Activated T-cell treated with anti-CD3 and anti-CD28 coated beads, Interleukin-2, amount 50 U/mL, for 72 hours (primary cell): ENCODE results near the gene PCDHA11. TPM values are rescaled to one million over a fixed set of nuclear protein-coding genes. Genes with fewer than 3 reads are reported as not detected.
"Not testable (repeated sequence)": the region's sequence is repeated elsewhere in the genome, so short reads cannot be mapped to it uniquely, and the experiment has no call there.

Source experiments
- ATAC-seq, 2 donors: fragments of 150-1000 bp; cut with Tn5 transposase; replicated peaks in 1 of 2; 2 replicates each; pipeline ENCODE4 v1.10.0; 2021; ENCODE audit warnings: moderate library complexity in 2 of 2, mild to moderate bottlenecking in 1 of 2
- DNase-seq, 2 donors: peaks; one replicate each; pipeline ENCODE4 v3.0.0; 2021 to 2022; ENCODE audit warnings: mixed read lengths in 1 of 2
- H3K27ac Mint-ChIP-seq: one replicate; pipeline ENCODE4 v1.8.0; 2022; ENCODE audit warnings: mild to moderate bottlenecking, moderate library complexity, mixed read lengths
- H3K27me3 Mint-ChIP-seq: one replicate; pipeline ENCODE4 v1.8.0; 2022; ENCODE audit warnings: low read depth, mixed read lengths
- H3K36me3 Mint-ChIP-seq, 2 donors: one replicate each; pipeline ENCODE4 v1.8.0; 2022; ENCODE audit warnings: mixed read lengths in 2 of 2, mild to moderate bottlenecking in 1 of 2; ENCODE audit not compliant: insufficient read depth in 2 of 2
- H3K4me1 Mint-ChIP-seq: one replicate; pipeline ENCODE4 v1.8.0; 2022; ENCODE audit warnings: low read depth, mixed read lengths
- H3K4me3 Mint-ChIP-seq, 2 donors: one replicate each; pipeline ENCODE4 v1.8.0; 2022; ENCODE audit warnings: mild to moderate bottlenecking in 2 of 2, mixed read lengths in 2 of 2, moderate library complexity in 2 of 2
- H3K9me3 Mint-ChIP-seq, 2 donors: one replicate each; pipeline ENCODE4 v1.8.0; 2022; ENCODE audit warnings: mixed read lengths in 2 of 2
- total RNA-seq, 2 donors: library from RNA; stranded (reverse); gene quantifications; one replicate each; pipeline ENCODE4 v1.2.3, GENCODE V29; 2022

Gene PCDHA11
- total RNA-seq, 2 donors from 2014 or later: not detected

DNA sequence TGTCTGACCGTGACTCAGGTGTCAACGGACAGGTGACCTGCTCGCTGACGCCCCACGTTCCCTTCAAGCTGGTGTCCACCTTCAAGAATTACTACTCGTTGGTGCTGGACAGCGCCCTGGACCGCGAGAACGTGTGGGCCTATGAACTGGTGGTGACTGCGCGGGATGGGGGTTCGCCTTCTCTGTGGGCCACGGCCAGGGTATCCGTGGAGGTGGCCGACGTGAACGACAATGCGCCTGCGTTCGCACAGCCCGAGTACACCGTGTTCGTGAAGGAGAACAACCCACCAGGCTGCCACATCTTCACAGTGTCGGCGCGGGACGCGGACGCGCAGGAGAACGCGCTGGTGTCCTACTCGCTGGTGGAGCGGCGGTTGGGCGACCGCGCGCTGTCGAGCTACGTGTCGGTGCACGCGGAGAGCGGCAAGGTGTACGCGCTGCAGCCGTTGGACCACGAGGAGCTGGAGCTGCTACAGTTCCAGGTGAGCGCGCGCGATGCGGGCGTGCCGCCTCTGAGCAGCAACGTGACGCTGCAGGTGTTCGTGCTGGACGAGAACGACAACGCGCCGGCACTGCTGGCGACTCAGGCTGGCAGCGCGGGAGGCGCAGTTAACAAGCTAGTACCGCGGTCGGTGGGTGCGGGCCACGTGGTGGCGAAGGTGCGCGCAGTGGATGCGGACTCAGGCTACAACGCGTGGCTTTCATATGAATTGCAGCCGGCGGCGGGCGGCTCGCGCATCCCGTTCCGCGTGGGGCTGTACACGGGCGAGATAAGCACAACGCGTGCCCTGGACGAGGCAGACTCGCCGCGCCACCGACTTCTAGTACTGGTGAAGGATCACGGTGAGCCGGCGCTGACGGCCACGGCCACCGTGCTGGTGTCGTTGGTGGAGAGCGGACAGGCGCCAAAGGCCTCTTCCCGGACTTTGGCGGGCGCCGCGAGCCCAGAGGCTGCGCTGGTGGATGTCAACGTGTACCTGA lies 1.8 kb downstream of the PCDHA11 start:
- no peak for ATAC-seq
- no peak for DNase-seq
- Mint-ChIP-seq H3K27me3 (peaks cover 28% of the 10 kb centered on the region), H3K36me3 (peaks cover 2 to 11% of the 10 kb centered on the region in 2 donors), H3K4me1 (no peaks in the 10 kb centered on the region), H3K4me3 (no peak overlapping the region), H3K27ac (no peak overlapping the region), H3K9me3 (peaks cover 0 to 2% of the 10 kb centered on the region in 2 donors)

DNA sequence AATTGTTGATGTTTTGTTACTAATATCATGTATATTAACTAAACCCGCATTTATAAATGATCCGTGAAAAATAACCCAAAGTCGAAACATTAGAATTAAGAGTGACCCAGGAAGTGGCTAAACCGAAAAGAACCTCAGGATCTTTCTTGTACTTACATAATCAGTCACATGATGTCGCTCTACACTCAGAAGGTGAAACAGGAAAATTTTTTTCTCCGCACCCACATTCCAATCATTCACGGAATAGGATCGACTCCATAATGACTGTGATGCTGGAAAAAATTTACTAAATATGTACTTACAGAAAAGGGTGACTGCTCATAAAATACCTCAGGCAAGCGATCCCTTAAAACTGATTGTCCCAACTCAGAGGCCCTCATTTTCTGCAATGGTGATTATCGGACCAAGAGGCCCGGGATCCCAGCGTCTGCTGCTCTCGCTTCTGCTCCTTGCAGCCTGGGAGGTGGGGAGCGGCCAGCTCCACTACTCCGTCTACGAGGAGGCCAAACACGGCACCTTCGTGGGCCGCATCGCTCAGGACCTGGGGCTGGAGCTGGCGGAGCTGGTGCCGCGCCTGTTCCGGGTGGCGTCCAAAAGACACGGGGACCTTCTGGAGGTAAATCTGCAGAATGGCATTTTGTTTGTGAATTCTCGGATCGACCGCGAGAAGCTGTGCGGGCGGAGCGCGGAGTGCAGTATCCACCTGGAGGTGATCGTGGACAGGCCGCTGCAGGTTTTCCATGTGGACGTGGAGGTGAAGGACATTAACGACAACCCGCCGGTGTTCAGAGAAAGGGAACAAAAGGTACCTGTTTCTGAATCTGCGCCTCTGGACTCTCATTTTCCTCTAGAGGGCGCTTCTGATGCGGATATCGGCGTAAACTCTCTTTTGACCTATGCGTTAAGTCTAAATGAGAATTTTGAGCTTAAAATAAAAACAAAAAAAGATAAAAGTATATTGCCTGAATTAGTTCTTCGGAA lies 6.6 kb downstream of the PCDHA11 start, which contains the start of gene PCDHA12:
Gene PCDHA12 (plus strand): TSS at position 224 of the 981 bp plus-strand sequence. CDS start 165 bp downstream, at position 389.
- no peak for ATAC-seq
- peaks cover 24% of the 10 kb centered on the region for H3K27me3 Mint-ChIP-seq
- H3K27ac Mint-ChIP-seq: no peak within 1 kb of the TSS
- peaks cover 10 to 11% of the 10 kb centered on the region in 2 donors for H3K36me3 Mint-ChIP-seq
- DNase-seq: no peak
- H3K4me3 Mint-ChIP-seq: no peak within 1 kb of the TSS
- no peaks in the 10 kb centered on the region for H3K4me1 Mint-ChIP-seq
- H3K9me3 Mint-ChIP-seq: peaks cover 0 to 9% of the 10 kb centered on the region in 2 donors

DNA sequence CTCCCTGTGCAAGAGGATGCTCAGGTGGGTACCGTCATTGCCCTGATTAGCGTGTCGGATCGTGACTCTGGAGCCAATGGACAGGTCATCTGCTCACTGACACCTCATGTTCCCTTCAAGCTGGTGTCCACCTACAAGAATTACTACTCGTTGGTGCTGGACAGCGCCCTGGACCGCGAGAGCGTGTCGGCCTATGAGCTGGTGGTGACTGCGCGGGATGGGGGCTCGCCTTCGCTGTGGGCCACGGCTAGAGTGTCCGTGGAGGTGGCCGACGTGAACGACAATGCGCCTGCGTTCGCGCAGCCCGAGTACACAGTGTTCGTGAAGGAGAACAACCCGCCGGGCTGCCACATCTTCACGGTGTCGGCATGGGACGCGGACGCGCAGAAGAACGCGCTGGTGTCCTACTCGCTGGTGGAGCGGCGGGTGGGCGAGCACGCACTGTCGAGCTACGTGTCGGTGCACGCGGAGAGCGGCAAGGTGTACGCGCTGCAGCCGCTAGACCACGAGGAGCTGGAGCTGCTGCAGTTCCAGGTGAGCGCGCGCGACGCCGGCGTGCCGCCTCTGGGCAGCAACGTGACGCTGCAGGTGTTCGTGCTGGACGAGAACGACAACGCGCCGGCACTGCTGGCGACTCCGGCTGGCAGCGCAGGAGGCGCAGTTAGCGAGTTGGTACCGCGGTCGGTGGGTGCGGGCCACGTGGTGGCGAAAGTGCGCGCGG lies 7.9 kb downstream of the PCDHA11 start:
- not testable (repeated sequence) for ATAC-seq, H3K4me3 Mint-ChIP-seq, DNase-seq, H3K27ac Mint-ChIP-seq, H3K4me1 Mint-ChIP-seq
- Mint-ChIP-seq H3K36me3 (peaks cover 11 to 15% of the 10 kb centered on the region in 2 donors), H3K9me3 (peaks cover 3 to 12% of the 10 kb centered on the region in 2 donors), H3K27me3 (peaks cover 31% of the 10 kb centered on the region)

DNA sequence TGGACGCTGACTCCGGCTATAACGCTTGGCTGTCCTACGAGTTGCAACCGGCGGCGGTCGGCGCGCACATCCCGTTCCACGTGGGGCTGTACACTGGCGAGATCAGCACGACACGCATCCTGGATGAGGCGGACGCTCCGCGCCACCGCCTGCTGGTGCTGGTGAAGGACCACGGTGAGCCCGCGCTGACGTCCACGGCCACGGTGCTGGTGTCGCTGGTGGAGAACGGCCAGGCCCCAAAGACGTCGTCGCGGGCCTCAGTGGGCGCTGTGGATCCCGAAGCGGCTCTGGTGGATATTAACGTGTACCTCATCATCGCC lies 8.5 kb downstream of the PCDHA11 start:
- H3K4me1 Mint-ChIP-seq: no peaks in the 10 kb centered on the region
- no peak overlapping the region for H3K27ac Mint-ChIP-seq
- peaks cover 4 to 10% of the 10 kb centered on the region in 2 donors for H3K9me3 Mint-ChIP-seq
- peaks cover 9 to 15% of the 10 kb centered on the region in 2 donors for H3K36me3 Mint-ChIP-seq
- ATAC-seq (no peak), DNase-seq (no peak)
- H3K4me3 Mint-ChIP-seq: no peak overlapping the region
- H3K27me3 Mint-ChIP-seq: peaks cover 32% of the 10 kb centered on the region

DNA sequence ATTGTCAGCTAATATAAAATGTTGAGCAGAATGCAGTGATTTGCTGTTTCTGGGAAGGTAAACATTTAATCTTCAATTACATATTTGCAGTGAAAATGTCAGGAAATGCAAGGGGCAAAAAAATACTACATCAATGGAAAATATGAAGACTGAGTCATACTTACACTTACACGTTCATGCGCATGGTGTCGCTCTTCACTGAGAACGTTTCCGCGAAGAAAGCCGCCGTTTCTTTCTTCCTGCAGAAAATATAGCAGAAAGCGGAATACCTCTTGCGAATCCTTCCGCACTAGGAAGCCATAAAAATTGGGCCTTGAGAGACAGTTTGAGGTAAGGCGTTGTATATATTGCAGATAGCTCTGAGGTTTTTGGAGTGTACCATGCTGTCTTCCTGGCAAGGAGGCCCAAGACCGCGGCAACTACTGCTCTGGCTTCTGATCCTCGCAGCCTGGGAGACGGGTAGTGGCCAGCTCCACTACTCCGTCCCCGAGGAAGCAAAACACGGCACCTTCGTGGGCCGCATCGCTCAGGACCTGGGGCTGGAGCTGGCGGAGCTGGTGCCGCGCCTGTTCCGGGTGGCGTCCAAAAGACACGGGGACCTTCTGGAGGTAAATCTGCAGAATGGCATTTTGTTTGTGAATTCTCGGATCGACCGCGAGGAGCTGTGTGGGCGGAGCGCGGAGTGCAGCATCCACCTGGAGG lies 13.3 kb downstream of the PCDHA11 start, which contains the start of gene PCDHA13:
Gene PCDHA13 (plus strand): TSS at position 236 of the 702 bp plus-strand sequence. CDS start 145 bp downstream, at position 381.
- DNase-seq (no peak), ATAC-seq (no peak)
- Mint-ChIP-seq H3K27ac (peak within 1 kb of the TSS; percentile 39), H3K4me1 (no peaks in the 10 kb centered on the region), H3K4me3 (no peak within 1 kb of the TSS), H3K27me3 (peaks cover 14% of the 10 kb centered on the region), H3K9me3 (peaks cover 4 to 9% of the 10 kb centered on the region in 2 donors), H3K36me3 (peaks cover 6 to 11% of the 10 kb centered on the region in 2 donors)

DNA sequence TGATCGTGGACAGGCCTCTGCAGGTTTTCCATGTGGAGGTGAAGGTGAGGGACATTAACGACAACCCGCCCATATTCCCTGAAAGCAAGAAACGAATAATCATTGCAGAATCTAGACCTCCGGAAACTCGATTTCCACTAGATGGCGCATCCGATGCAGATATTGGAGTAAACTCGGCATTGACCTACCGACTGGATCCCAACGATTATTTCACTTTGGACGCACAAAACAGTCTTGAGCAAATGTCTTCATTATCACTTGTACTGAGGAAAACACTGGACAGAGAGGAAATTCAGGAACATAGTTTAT lies 13.8 kb downstream of the PCDHA11 start:
- Mint-ChIP-seq H3K36me3 (peaks cover 6 to 11% of the 10 kb centered on the region in 2 donors), H3K4me1 (no peaks in the 10 kb centered on the region), H3K4me3 (no peak overlapping the region), H3K27me3 (peaks cover 14% of the 10 kb centered on the region), H3K27ac (no peak overlapping the region), H3K9me3 (peaks cover 4 to 9% of the 10 kb centered on the region in 2 donors)
- DNase-seq: no peak
- ATAC-seq: no peak

GRCh38 chr5:140883373-140883772 lies 14.6 kb downstream of the PCDHA11 start:
- Mint-ChIP-seq H3K4me1 (no peaks in the 10 kb centered on the region), H3K4me3 (no peak overlapping the region), H3K27ac (no peak overlapping the region), H3K9me3 (peaks cover 4 to 9% of the 10 kb centered on the region in 2 donors), H3K27me3 (peaks cover 14% of the 10 kb centered on the region), H3K36me3 (peaks cover 6 to 10% of the 10 kb centered on the region in 2 donors)
- DNase-seq (no peak), ATAC-seq (no peak)

- H3K27me3 Mint-ChIP-seq: peaks cover 14% of the 10 kb centered on the region
- H3K4me1 Mint-ChIP-seq: no peaks in the 10 kb centered on the region
- ATAC-seq: no peak
- peaks cover 4 to 6% of the 10 kb centered on the region in 2 donors for H3K9me3 Mint-ChIP-seq
- no peak for DNase-seq
- H3K27ac Mint-ChIP-seq: no peak overlapping the region
- H3K4me3 Mint-ChIP-seq: no peak overlapping the region
- H3K36me3 Mint-ChIP-seq: peaks cover 6 to 8% of the 10 kb centered on the region in 2 donors
Observed at GRCh38 chr5:140883927-140884697, 15.4 kb downstream of the PCDHA11 start.

- Mint-ChIP-seq H3K36me3 (no peaks in the 10 kb centered on the region), H3K27ac (no peak overlapping the region), H3K4me3 (no peak overlapping the region), H3K4me1 (no peaks in the 10 kb centered on the region), H3K9me3 (peaks cover 0 to 11% of the 10 kb centered on the region in 2 donors), H3K27me3 (no peaks in the 10 kb centered on the region)
- no peak for ATAC-seq
- no peak for DNase-seq
Observed at GRCh38 chr5:140916325-140916724, 47.6 kb downstream of the PCDHA11 start.
